Fibroblast of villous mesenchyme (primary cell): Measurements from ENCODE around the gene SFMBT2. TPM values are rescaled to one million over a fixed set of nuclear protein-coding genes. Genes with fewer than 3 reads are reported as not detected.
"Not testable (repeated sequence)": the region's sequence is repeated elsewhere in the genome, so short reads cannot be mapped to it uniquely, and the experiment has no call there.

Experiments
- DNase-seq: peaks from one replicate; pipeline ENCODE4 v3.0.0-alpha.2; 2010; ENCODE audit warnings: low read depth
- H3K4me3 ChIP-seq: 2 replicates; pipeline ENCODE4 v1.5.1; 2011; ENCODE audit warnings: low read depth, mild to moderate bottlenecking, low read length
- CTCF ChIP-seq: IDR thresholded peaks from 2 replicates; pipeline ENCODE4 v1.5.1; 2012; ENCODE audit warnings: low read depth, mild to moderate bottlenecking, low read length; ENCODE audit not compliant: insufficient read depth
- total RNA-seq: library from RNA; depleted of rRNA; stranded (reverse); fragments of >200 nt; gene quantifications from 2 replicates; pipeline ENCODE4 v1.2.3, GENCODE V29; 2012

Gene SFMBT2
- total RNA-seq, 1 donor = 1.7 TPM

GRCh38 chr10:7184660-7185366 lies 226.0 kb downstream of the SFMBT2 start:
- no peak overlapping the region for H3K4me3 ChIP-seq
- no peak for DNase-seq
- no peak for TF ChIP-seq CTCF

GRCh38 chr10:7184116-7184515 lies 226.7 kb downstream of the SFMBT2 start:
- not testable (repeated sequence) for H3K4me3 ChIP-seq, DNase-seq

DNA sequence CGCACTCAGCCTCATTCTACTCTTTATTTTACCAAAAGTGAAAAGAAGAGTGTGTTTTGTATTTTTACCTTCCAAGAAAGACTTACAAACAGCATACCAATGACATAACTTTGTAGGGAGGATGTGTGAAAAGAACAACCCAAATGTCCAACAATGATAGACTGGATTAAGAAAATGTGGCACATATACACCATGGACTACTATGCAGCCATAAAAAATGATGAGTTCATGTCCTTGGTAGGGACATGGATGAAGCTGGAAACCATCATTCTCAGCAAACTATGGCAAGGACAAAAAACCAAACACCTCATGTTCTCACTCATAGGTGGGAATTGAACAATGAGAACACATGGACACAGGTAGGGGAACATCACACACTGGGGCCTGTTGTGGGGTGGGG lies 228.5 kb downstream of the SFMBT2 start:
- H3K4me3 ChIP-seq = not testable (repeated sequence)

GRCh38 chr10:7181420-7181819 lies 229.4 kb downstream of the SFMBT2 start:
- H3K4me3 ChIP-seq = no peak overlapping the region
- TF ChIP-seq CTCF = no peak
- no peak for DNase-seq

More for the DNA sequence above, 228.5 kb downstream of the SFMBT2 start:
- not testable (repeated sequence) for DNase-seq

GRCh38 chr10:7179536-7179935 lies 231.3 kb downstream of the SFMBT2 start:
- no peak for DNase-seq
- H3K4me3 ChIP-seq = no peak overlapping the region
- TF ChIP-seq CTCF = no peak

- no peak overlapping the region for H3K4me3 ChIP-seq
- no peak for TF ChIP-seq CTCF
- DNase-seq = no peak
Measured at GRCh38 chr10:7173948-7174347, 236.9 kb downstream of the SFMBT2 start.

DNA sequence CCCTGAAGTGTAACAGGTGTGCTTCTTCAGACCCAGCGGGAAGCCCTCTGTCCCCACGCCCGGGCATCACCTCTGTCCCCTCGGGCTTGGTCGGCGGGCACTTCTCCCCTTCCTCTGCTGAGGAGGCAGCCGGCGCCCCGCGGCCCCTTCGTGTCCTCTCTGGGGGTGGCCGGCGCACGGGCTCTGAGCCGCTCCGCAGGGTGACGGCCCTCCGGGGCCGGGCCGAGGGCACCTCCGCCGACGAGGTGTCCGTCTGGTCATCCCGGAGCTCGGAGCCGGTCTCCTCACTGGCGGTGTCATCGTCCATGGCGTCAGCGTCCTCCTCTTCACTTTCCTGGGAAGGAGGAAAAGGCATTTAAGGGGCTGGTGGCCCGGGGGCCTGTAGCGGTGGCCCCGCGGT lies 239.0 kb downstream of the SFMBT2 start:
- H3K4me3 ChIP-seq = no peak overlapping the region
- no peak for DNase-seq
- TF ChIP-seq CTCF = no peak

DNA sequence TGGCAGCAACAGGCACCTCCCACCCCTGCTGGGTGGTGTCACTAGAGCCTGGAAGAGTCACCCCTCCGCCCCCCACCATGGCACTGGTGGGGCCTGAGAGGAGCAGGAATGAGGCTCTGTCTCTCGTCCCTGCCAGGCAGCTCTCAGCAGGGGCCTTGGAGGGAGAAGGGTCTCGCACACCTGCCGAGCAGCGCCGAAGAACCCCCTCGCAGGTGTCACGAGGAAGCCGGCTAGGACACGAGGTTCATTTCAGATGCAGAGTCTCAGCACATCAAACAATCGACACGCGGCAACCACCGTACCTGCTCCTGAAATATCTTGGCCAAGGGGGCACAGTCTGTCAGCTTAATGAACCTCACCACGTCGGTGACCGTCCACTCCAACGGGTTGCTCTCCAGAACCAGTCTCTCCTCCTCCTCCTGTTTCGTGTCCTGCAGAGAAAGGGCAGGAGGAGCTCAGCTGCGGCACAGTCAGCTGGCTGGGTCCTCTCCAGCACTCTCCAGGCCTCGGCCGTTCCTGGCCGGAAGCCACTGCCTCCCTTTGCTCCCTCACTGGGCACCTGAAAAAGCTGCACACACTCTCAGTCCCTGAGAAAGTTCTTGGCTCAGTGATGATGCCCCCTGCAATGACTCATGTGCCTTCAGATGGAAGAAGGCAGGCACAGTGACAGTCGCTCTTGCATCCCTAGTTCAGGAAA lies 240.1 kb downstream of the SFMBT2 start:
- no peak for DNase-seq
- no peak overlapping the region for H3K4me3 ChIP-seq
- TF ChIP-seq CTCF = no peak
